Epithelial cell of esophagus (primary cell): ENCODE data around the gene SMAD9.

ENCODE experiments used
- DNase-seq: peaks from one replicate; pipeline ENCODE4 v3.0.0; 2010; ENCODE audit warnings: low read depth
- H3K4me3 ChIP-seq: 2 replicates; pipeline ENCODE4 v1.5.1; 2011; ENCODE audit warnings: mild to moderate bottlenecking, low read length, control low read depth
- TF ChIP-seq, protein P1 (sequence below): IDR thresholded peaks from 2 replicates; pipeline ENCODE4 v1.5.1; 2011; ENCODE audit warnings: low read depth, mild to moderate bottlenecking, low read length, control low read depth, inconsistent platforms; ENCODE audit not compliant: insufficient read depth; ENCODE audit errors: missing control alignments

Gene SMAD9

DNA sequence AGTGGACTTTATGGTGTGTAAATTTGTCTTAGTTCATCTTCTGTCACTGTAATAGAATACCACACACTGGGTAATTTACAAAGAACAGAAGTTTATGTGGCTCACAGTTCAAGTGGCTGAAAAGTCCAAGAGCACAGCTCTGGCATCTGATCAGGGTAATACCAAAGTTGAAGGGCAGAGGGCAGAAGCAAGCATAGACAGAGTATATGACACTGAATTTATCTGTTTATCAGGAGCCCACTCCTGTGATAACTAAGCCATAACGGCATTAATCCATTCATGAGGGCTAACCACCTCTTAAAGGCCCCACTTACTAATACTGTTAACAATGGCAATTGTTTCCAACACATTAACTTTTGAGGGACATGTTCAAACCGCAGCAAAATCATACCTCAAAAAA is 105.0 kb downstream of the SMAD9 start:
- TF ChIP-seq, protein P1, sequence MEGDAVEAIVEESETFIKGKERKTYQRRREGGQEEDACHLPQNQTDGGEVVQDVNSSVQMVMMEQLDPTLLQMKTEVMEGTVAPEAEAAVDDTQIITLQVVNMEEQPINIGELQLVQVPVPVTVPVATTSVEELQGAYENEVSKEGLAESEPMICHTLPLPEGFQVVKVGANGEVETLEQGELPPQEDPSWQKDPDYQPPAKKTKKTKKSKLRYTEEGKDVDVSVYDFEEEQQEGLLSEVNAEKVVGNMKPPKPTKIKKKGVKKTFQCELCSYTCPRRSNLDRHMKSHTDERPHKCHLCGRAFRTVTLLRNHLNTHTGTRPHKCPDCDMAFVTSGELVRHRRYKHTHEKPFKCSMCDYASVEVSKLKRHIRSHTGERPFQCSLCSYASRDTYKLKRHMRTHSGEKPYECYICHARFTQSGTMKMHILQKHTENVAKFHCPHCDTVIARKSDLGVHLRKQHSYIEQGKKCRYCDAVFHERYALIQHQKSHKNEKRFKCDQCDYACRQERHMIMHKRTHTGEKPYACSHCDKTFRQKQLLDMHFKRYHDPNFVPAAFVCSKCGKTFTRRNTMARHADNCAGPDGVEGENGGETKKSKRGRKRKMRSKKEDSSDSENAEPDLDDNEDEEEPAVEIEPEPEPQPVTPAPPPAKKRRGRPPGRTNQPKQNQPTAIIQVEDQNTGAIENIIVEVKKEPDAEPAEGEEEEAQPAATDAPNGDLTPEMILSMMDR, result peak; percentile 42

GRCh38 chr13:36814465-36814864 is 105.6 kb downstream of the SMAD9 start:
- H3K4me3 ChIP-seq, result no peak overlapping the region
- DNase-seq, result peak; percentile 28
- TF ChIP-seq, protein P1, result no peak

More for the DNA sequence above, 105.0 kb downstream of the SMAD9 start:
- no peak overlapping the region for H3K4me3 ChIP-seq
- DNase-seq, result no peak

- H3K4me3 ChIP-seq, result no peak overlapping the region
- DNase-seq, result no peak
- TF ChIP-seq, protein P1, result no peak
Observed at GRCh38 chr13:36813225-36813624, 106.8 kb downstream of the SMAD9 start.

DNA sequence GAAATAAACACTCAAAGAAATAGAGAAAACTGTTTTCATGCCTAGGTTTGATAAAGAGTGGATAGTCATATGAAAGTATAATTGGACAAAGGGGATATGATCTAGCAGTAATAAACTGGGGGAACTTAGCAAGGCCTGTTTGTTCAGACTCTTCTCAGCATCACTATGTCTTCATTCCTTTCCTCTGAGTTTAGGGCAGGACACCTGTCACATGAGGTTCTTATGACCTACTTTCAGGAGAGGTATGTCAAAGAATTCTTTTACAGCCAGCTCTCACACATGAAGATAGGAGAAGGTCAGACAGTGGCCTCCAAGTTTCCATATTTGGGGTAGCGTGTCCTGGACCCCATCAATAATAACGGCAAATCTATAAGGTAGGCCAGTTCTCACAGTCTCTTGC is 112.4 kb downstream of the SMAD9 start:
- TF ChIP-seq, protein P1, result no peak
- DNase-seq, result peak; percentile 23
- H3K4me3 ChIP-seq, result no peak overlapping the region

DNA sequence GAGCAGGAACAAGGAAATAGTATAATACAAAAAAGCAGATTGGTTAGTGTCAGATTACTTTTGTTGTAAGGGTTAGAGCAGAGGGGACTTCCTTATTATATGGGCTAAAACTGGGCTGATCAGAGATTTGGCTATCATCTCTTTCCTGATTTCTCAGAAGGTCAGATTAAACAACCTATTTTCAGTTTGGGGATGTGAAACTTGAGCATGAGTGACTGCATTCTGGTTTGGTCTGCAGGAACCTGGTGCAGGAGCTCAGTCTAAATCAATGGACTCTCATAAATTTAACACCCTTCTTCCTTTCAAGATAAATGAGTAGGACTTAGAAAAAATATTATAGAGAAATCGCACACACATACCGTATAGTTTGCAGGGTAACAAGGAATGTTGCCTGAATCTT is 113.9 kb downstream of the SMAD9 start:
- no peak for DNase-seq
- no peak overlapping the region for H3K4me3 ChIP-seq
- TF ChIP-seq, protein P1, result no peak

- TF ChIP-seq, protein P1, result no peak
- H3K4me3 ChIP-seq, result no peak overlapping the region
- peak; percentile 42 for DNase-seq
Observed at GRCh38 chr13:36804588-36804987, 115.5 kb downstream of the SMAD9 start.

DNA sequence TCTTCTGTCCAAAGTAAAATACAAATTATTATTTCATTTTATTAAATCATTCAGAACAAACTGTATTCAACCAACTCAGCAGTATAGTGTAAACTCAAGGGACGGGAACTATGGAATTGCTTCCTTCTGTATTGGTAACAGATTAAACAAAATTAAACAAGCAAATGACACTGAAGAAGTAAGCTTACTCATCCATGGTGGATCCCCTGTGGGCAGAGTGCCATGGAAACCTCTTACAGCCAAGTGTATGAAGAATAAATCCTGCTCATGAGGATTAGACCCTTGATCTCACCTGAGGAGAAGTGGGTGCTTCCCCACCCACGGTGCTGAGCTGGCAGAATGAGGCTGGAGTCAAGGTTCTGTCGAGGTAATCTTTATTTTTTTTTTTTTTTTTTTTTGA is 119.0 kb downstream of the SMAD9 start:
- no peak overlapping the region for H3K4me3 ChIP-seq
- TF ChIP-seq, protein P1, result no peak
- DNase-seq, result peak; percentile 53
